HG03460 (cell line): ENCODE measurements around the gene PLIN4.

ENCODE experiments used
- ATAC-seq: cut with Tn5 transposase; IDR thresholded peaks from one replicate; pipeline ENCODE4 v1.9.1; 2021; ENCODE audit not compliant: unreplicated experiment

Gene PLIN4

DNA sequence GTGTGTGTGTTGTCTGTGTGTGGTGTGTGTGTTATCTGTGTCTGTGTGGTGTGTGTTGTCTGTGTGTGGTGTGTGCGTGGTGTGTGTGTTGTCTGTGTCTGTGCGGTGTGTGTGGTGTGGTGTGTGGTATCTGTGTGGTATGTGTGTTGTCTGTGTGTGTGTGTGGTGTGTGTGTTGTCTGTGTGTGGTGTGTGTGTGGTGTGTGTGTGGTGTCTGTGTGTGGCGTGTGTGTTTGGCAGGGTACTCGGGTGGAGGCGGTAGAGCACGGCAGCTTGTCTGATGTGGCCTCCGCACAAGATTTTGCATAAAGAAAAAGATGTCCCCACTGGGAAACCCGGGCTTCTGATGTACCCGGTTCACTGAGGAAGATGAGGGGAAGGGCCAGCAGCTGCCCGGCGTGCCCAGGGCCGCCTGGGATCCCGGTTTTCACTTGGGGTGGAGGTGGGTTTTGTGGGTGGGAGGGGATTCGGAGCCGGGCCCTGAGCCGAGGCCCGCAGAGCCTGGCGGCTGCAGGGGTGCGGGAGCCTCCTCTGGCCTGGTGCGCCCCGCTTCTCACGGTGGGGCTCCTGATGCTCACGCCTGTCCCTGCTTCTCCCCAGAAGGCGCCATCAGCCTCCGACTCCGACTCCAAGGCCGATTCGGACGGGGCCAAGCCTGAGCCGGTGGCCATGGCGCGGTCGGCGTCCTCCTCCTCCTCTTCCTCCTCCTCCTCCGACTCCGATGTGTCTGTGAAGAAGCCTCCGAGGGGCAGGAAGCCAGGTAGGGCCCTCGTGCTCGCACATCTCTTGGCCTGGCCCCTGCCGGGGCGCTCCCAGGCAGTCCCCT, 25.0 kb downstream of the PLIN4 start:
- no peak for ATAC-seq

DNA sequence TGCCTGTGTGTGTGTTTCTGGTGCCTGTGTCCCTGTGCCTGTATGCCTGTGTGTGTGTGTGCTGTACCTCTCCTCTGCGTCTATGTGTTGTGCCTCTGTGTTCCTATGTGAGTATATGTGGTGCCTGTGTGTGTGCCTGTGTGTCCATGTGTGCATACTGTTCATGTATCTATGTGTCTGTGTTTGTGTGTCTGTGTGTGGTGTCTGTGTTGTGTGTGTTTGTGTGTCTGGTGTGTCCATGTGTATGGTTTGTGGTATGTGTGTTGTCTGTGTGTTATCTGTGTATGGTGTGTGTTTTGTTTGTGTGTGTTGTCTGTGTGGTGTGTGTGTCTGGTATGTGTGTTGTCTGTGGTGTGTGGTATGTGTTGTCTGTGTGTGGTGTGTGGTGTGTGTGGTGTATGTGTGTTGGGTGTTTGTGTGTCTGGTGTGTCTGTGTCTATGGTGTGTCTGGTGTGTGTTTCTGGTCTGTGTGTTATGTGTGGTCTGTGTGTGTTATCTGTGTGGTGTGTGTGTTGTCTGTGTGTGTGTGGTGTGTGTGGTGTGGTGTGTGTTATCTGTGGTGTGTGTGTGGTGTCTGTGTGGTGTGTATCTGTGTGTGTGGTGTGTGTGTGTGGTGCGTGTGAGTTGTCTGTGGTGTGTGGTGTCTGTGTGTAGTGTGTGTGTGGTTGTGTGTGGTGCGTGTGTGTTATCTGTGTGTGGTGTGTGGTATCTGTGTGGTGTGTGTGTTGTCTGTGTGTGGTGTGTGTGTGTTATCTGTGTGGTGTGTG, 25.8 kb downstream of the PLIN4 start:
- ATAC-seq: no peak

DNA sequence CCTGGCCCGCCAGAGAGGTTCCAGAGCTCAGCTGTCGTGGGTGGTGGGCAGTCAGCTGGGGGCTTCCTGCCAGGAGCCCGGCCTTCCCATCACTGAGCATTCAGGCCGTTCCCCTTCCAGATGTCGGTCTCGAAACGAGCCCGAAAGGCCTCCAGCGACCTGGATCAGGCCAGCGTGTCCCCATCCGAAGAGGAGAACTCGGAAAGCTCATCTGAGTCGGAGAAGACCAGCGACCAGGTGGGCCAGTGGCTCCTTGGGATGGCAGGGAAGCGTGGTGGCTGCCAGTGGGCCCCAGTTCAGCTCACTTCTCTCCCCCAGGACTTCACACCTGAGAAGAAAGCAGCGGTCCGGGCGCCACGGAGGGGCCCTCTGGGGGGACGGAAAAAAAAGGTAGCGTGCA, 26.8 kb downstream of the PLIN4 start:
- no peak for ATAC-seq

DNA sequence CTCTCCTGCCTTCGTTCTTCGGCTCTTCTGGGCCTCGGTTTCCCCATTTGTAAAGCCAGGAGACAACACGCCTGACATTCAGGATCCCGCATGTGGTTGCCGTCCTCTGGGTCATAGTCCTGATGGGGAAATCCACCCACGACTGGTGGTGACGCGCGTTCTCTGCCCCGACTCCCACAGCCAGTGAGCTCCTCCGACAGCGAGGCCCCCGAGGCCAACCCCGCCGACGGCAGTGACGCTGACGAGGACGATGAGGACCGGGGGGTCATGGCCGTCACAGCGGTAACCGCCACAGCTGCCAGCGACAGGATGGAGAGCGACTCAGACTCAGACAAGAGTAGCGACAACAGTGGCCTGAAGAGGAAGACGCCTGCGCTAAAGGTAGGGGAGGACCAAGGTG, 29.8 kb downstream of the PLIN4 start:
- ATAC-seq: no peak

DNA sequence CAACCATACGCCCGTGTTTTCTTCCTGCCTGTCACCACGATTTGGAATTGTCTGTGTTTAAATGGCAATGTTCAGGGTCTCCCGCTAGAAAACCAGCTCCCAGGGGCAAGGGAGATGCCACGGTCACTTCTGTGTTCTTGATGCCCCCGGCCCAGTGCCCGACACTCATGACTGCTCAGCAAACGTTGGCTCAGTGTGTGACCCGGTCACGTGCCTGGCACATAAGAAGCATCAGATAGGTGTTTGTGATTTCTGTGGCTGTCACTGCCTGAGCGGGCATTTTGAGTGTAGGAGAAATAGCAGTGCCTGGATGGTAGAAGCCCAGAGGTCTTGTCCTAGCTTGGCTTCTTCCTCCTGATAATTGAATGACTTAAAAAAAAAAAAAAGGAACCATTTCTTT, 30.7 kb downstream of the PLIN4 start:
- ATAC-seq: no peak

DNA sequence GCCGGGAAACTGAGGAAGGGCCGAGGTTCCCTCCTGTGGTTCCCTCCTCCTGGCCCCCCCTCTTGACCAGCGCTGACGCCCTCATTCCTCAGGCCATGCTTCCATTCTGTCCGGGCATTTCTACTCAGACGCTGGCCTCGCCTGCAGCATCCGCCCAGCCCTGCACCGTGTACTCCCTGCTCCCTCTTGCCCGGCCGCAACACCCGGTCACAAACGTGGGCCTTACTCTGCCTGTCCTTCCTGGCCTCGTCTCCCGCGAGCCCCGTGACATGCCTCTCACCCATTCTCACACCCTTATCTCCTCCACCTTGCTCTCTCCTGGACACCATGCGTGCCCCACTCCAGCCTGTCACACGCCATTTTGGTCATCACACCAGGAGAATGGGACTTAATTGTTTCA, 34.9 kb downstream of the PLIN4 start:
- no peak for ATAC-seq

DNA sequence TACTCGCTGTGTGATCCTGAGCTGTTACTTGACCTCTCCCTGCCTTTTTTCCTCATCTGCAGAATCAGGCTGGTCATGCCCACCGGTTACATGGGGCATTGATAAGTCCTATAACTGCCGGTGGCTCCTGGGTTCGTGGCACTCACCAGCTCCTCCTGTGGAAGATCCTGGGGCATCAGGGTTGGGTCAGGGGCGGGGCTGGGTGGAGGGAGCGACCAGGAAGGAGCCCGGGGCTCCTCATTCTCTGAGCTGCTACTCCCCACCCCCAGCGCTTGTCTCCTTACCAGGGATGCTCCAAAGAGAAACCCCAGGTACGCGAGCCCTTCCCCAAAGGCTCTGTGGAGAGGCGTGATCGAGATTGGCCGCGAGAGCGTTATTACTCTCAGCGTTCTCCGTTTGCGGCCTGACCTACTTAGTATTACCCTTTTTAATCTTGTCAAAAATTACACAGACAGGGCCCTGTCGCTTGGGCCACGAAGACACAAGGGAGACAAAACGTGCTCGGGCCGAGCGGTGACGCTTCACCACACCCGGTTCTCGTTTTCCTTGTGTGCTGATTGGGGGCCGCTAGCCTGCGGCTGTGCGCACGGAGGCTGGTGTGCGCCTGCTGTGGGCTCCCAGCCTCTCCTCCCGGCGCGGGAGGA, 35.4 kb downstream of the PLIN4 start:
- no peak for ATAC-seq

DNA sequence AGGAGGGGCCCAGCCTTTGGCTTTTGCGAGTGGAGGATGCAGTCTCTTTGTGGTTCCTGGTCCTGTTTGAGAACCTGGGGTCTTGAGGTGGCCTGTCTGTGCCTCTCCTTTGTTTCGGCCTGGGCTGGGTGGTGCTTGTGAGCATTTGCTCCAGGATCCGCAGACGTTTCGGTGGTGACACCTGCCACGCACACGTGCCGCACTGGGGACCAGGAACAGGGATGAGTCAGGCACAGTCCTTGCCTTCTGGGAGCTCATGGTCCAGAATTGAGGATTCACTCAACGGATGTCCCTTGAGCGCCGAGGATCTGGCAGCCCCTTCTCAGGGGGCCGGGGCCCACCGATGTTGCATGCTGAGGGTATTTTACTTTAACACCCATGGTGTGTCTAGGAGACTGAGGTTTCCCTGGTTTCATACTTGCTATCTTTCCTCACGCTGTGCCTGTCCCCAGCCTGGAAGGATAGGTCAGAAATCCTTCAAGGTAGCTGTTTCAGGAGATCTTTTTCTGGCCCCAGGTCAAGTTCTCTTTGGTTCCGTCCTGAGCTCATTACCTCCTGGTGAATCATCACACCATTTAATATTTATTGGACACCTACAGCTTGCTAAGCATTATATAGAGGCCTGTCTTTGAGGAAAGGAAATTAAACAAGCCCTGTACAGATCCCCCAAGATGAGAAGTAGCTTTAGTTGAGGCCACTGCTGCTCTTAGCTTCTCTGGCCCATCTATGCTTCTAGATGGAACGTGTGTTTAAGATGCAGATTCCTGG, 41.1 kb downstream of the PLIN4 start:
- no peak for ATAC-seq

DNA sequence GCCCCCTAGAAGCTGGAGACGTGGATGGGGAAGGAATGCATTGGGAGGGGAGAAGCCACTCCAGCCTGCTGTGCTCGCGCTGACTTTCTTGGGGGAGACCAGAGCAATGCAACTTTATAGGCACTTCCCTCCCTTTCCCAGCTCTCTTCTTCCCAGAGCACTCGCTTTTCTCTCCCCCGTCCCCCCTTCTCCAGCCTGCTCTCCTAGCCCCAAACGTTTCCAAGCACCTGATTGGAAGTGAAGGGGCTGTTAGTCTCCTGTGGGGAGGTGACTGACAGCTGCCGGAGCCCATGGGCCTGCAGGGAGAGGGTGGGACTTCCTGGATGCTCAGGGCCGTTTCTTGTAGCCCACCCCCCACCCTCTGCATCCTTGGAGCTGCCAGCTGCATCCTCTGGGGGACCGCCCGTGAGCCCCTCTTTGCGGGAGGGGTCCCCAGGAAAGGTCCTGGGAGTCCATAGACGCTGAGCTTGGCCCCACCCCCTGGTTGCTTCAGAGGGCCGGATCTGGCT, 43.7 kb downstream of the PLIN4 start:
- no peak for ATAC-seq

DNA sequence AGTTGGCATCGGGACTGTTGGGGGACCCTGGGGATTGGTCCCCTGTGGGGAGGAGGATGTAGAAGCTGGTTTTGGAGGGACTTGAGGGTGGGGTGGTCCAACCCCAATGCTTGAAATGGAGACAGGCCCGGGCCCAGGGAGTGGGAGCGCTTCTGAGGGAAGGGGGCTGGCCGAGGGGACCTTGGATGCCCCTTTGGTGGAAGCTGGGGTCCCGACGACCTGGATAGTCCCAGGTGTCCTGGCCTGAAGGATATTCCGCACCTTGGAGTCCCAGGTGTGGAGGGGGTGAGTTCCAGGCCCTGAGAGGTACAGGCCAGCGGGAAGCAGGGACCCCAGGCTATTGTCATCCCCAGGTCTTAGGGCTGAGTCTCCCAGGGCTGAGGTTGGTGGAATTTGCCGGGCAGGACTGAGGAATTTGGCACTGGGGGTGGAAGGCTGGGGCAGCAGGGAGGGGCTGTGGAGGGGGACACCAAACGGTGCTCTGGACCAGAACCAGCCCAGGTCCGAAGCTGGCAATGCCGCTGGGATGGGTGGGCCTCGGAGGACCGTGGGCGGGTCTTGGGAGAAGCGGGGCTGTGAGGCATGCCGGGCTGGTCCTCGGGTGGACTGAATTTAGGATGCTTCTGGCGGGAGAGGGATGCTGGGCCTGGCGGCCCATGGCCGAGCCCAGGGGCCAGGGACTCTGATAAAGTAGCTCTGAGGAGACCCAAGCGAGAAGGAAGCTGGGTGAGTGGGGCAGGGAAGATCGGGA, 44.3 kb downstream of the PLIN4 start:
- no peak for ATAC-seq

DNA sequence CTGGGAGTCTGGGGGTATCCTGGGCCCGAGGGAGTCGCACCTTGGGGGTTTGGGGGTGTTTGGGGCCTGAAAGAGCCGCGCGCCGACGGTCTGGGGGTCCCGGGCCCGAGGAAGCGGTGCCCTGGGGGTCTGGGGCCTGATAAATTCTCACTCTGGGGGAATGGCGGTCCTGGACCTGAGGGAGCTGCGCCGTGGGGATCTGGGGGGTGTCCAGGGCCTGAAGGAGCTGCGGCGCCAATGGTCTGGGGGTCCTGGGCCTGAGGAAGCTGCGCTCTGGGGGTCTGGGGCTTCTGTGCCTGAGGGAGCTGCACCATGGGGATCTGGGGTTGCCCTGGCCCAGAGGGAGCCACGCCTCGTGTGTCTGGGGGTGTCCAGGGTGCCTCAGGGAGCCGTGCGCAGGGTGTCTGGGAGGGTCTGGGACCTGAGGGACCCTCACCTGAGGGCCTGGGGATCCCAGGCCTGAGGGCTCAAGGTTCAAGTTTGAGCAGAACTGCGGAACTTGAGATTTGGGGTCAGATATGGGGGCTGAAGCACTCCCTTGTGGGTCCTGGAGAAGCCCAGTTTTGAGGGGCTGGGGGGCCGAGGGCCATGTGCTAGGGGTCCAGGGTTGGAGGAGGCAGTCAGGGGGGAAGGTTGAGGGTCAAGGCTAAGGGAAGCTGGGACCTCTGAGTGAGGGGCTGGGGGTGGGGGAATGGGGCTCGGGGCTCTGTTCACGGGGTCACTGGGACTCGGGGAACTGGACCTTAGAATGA, 45.1 kb downstream of the PLIN4 start:
- ATAC-seq: no peak

DNA sequence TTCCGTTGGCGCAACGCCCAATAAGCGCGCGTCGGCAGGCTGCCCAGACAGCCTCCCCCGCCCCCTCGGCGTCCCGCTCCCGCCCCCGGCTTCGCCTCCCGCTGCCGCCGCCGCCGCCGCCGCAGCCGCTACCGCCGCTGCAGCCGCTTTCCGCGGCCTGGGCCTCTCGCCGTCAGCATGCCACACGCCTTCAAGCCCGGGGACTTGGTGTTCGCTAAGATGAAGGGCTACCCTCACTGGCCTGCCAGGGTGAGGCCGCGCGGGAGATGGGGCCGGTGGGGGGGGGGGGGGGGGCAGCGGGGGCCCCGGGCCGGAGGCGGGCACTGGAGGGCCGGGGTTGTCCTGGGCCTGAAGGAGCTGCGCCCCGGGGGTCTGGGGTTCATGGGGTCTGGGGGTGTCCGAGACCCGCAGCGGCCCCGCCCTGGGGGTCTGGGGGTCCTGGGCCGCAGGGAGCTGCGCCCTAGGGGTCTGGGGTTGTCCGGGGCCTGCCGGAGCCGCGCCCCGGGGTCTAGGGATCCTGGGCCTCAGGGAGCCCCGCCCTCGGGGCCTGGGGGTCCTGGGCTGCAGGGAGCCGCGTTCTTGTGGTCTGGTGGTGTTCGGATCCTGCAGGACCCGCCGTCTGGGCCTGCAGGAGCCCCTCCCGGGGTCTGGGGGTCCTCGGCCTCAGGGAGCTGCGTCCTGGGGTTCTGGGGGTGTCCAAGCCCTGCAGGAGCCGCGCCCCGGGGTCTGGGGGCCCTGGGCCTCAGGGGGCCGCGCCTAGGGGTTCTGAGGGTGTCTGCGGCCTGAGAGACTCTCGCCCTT, 45.9 kb downstream of the PLIN4 start, which contains the start of gene HDGFL2:
TSS of gene HDGFL2 (plus strand) at position 124 of the 801 bp plus-strand sequence. CDS start at position 178, 54 bp downstream.
- peak; percentile 6 for ATAC-seq

DNA sequence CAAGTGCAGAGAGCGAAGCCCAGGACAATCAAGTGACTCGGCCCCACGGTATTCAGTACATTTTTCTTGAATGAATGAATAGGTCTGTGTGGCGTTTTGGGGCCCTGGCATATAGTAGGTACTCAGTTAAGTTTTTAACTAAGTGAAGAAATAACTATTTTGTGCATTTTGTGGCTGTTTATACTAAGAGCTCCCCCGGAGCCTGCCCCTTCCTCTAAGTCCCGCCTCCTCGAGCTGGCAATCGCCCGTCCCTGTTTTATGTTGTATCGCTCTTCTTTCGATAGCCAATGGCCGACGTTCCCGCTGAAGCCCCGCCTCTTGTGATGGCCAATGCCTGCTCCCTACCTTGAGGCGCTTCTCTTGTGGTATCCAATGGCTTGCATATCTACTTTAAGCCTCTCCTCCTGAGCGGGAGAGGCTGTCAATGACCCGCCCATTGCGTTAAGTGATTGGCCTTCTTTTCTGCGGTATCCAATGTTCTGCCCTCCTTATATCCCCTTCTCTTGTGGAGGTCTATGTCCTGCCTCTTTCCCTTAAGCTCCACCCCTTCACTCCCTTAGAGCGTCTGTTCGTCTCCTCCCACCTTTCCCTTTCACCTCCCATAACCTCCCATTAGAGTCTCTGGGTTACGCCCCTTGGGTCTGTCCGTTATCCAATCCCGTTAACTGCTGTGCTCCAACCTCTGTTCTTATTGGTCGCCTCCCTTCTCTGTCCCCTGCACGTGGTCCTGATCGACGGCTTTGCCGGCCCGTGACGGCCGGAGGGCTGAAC, 46.7 kb downstream of the PLIN4 start:
- ATAC-seq: peak; percentile 71

DNA sequence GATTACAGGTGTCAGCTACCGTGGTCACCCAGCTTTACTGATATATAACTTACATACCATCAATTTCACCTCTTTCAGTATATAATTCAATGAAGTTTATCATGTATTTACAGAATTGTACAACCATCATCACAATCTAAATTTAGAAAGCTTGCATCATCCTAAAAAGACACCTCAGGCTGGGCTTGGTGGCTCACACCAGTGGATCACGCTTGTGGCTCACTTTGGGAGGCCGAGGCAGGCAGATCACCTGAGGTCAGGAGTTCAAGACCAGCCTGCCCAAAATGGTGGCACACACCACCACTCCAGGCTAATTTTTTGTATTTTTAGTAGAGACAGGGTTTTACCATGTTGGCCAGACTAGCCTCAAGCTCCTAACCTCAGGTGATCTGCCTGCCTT, 50.5 kb downstream of the PLIN4 start:
- ATAC-seq: no peak

DNA sequence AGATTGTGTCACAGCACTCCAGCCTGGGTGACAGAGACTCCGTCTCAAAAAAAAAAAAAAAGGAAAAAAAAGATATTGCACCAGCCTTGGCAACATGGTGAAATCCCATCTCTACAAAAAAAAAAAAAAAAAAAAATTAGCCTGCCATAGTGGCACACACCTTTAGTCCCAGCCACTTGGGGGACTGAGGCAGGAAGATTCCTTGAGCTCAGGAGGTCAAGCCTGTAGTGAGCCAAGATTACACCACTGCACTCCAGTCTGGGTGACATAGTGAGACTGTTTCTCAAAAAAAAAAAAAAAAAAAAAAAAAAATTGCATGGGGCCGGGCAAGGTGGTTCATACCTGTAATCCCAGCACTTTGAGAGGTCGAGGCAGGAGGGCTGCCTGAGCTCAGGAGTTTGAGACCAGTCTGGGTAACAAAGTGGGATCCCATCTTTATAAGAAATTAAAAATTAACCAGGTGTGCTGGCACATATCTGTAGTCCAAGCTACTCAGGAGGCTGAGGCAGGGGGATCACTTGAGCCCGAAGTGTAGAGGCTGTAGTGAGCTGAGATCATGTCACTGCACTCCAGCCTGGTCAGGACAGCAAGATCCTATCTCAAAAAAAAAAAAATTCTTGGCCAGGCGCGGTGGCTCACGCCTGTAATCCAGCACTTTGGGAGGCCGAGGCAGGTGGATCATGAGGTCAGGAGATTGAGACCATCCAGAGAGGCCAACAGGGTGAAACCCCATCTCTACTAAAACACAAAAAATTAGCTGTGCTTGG, 53.3 kb downstream of the PLIN4 start:
- no peak for ATAC-seq

DNA sequence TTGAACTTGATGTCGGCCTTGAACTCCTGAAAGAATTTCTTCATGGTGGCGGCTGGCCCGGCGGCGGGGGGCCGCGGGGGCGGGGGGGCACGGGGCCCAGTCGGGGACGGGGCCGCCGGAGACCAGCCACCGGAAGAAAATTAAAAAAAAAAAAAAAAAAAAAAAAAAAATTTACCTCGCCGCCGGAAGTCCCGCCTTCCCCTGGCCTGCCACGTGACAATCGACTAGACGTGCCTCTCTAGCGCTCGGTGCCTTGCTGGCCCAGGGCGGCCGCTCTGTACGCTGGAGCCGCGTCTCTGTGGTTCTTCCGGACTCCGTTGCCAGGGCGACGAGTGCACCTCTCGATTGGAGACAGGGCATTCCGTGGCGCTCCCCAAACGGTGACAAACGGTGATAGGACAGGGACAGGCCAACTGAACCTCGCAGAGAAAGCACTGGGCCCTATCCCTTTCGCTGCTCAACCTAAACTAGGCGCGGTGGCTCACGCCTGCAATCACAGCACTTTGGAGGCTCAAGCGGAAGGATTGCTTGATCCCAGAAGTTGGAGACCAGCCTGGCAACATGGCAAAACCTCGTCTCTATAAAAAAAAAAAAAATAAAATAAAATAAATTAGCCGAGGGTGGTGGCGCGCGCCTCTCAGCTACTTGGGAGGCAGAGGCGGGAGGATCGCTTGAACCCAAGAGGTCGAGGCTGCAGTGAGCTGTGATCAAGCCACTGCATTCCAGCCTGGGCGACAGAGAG, 60.5 kb downstream of the PLIN4 start, which contains the start of gene UBXN6:
TSS of gene UBXN6 (minus strand) at position 141 of the 742 bp plus-strand sequence. CDS start at position 44, 97 bp downstream.
- ATAC-seq: peak; percentile 91
